Astrocyte (in vitro differentiated cells and primary cell): ENCODE measurements around the gene VPS13D. TPM values are rescaled to one million over a fixed set of nuclear protein-coding genes. Genes with fewer than 3 reads are reported as not detected.

ENCODE experiments used
- DNase-seq: peaks from one replicate; pipeline ENCODE4 v3.0.0-alpha.2; 2010; ENCODE audit warnings: low read depth
- FAIRE-seq: peaks from 2 replicates; lab custom pipeline; 2011; peaks lifted over from hg19 to GRCh38; lab: Jason Lieb, UNC
- H2AFZ ChIP-seq: 2 replicates; pipeline ENCODE4 v1.6.0; 2012; ENCODE audit warnings: low read depth, low read length, inconsistent platforms
- H3K27ac ChIP-seq: 2 replicates; pipeline ENCODE4 v1.5.1; 2011; ENCODE audit warnings: low read depth, low read length, inconsistent platforms
- H3K27me3 ChIP-seq: 2 replicates; pipeline ENCODE4 v1.6.0; 2011; ENCODE audit warnings: low read length, inconsistent platforms; ENCODE audit not compliant: insufficient read depth
- H3K36me3 ChIP-seq: 2 replicates; pipeline ENCODE4 v1.5.1; 2011; ENCODE audit warnings: low read length, inconsistent platforms; ENCODE audit not compliant: insufficient read depth
- H3K4me1 ChIP-seq: 2 replicates; pipeline ENCODE4 v1.5.1; 2011; ENCODE audit warnings: low read length, inconsistent platforms; ENCODE audit not compliant: insufficient read depth
- H3K4me2 ChIP-seq: 2 replicates; pipeline ENCODE4 v1.6.0; 2012; ENCODE audit warnings: low read length, inconsistent platforms
- H3K4me3 ChIP-seq: 2 replicates; pipeline ENCODE4 v1.5.1; 2011; ENCODE audit warnings: low read depth, mild to moderate bottlenecking, low read length, inconsistent platforms; ENCODE audit not compliant: insufficient read depth
- H3K79me2 ChIP-seq: 2 replicates; pipeline ENCODE4 v1.6.0; 2012; ENCODE audit warnings: mild to moderate bottlenecking, low read length, inconsistent platforms; ENCODE audit not compliant: insufficient read depth
- H3K9ac ChIP-seq: 2 replicates; pipeline ENCODE4 v1.6.0; 2012; ENCODE audit warnings: mild to moderate bottlenecking, low read length, inconsistent platforms
- H3K9me3 ChIP-seq: 2 replicates; pipeline ENCODE4 v1.5.1; 2012; ENCODE audit warnings: low read depth, mild to moderate bottlenecking, low read length, inconsistent platforms; ENCODE audit not compliant: insufficient read depth
- H4K20me1 ChIP-seq: 2 replicates; pipeline ENCODE4 v1.6.0; 2012; ENCODE audit warnings: low read length, inconsistent platforms; ENCODE audit not compliant: insufficient read depth
- H3K27ac Mint-ChIP-seq: one replicate; pipeline ENCODE4 v1.8.0; 2021; ENCODE audit warnings: mild to moderate bottlenecking, mixed read lengths; ENCODE audit not compliant: unreplicated experiment
- H3K27me3 Mint-ChIP-seq: one replicate; pipeline ENCODE4 v1.8.0; 2021; ENCODE audit warnings: low read depth, mixed read lengths; ENCODE audit not compliant: unreplicated experiment
- H3K36me3 Mint-ChIP-seq: one replicate; pipeline ENCODE4 v1.8.0; 2021; ENCODE audit warnings: low read depth, mixed read lengths; ENCODE audit not compliant: unreplicated experiment
- H3K4me1 Mint-ChIP-seq: one replicate; pipeline ENCODE4 v1.8.0; 2021; ENCODE audit warnings: low read depth, mixed read lengths; ENCODE audit not compliant: unreplicated experiment
- H3K4me3 Mint-ChIP-seq: one replicate; pipeline ENCODE4 v1.8.0; 2021; ENCODE audit warnings: mild to moderate bottlenecking, moderate library complexity, mixed read lengths; ENCODE audit not compliant: unreplicated experiment
- H3K9me3 Mint-ChIP-seq: one replicate; pipeline ENCODE4 v1.8.0; 2021; ENCODE audit warnings: mild to moderate bottlenecking, mixed read lengths; ENCODE audit not compliant: unreplicated experiment
- CTCF ChIP-seq: IDR thresholded peaks from 2 replicates; pipeline ENCODE4 v1.5.1; 2011; ENCODE audit warnings: low read depth, mild to moderate bottlenecking, inconsistent platforms, low read length, moderate library complexity; ENCODE audit not compliant: insufficient read depth
- EZH2 ChIP-seq: IDR thresholded peaks from 2 replicates; pipeline ENCODE4 v1.6.1; 2012; ENCODE audit warnings: mild to moderate bottlenecking, low read length, inconsistent platforms; ENCODE audit not compliant: insufficient read depth
- total RNA-seq: library from RNA; stranded (reverse); gene quantifications from 2 replicates; pipeline ENCODE4 v1.2.1, GENCODE V29; 2021

VPS13D gene
- total RNA-seq, 1 donor from 2014 or later: 25.9 TPM

DNA sequence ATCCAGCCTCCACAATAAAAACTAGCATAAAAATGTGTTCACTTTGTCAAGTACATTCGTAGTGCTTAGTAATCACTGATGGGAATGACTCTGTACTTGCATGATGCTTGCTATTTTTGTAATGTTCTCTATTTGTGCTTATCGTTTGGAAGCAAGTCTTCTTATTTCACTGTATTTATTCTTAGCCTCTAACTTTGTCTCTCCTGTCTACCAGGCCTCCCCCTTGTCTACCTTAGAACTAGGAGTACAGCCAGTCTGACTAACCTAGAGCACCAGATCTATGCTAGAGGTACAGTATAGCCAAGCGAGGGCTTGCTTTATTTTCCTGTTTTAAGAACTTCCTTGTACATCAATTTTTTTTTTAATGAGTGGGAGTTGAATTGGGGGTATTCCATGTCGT, 108.2 kb downstream of the VPS13D start:
- no peaks in the 10 kb centered on the region for H3K27me3 Mint-ChIP-seq
- no peaks in the 10 kb centered on the region for H3K79me2 ChIP-seq
- H3K4me3 ChIP-seq: no peak overlapping the region
- no peak overlapping the region for H3K4me3 Mint-ChIP-seq
- no peak overlapping the region for H3K27ac ChIP-seq
- H3K36me3 Mint-ChIP-seq: peaks cover 20% of the 10 kb centered on the region
- no peak overlapping the region for H3K4me2 ChIP-seq
- no peaks in the 10 kb centered on the region for H3K27me3 ChIP-seq
- H3K4me1 Mint-ChIP-seq: peaks cover 11% of the 10 kb centered on the region
- no peak for DNase-seq
- no peak overlapping the region for H3K27ac Mint-ChIP-seq
- no peak overlapping the region for H3K9ac ChIP-seq
- peaks cover 8% of the 10 kb centered on the region for H3K36me3 ChIP-seq
- H3K4me1 ChIP-seq: no peaks in the 10 kb centered on the region
- H2AFZ ChIP-seq: no peak overlapping the region
- no peaks in the 10 kb centered on the region for H4K20me1 ChIP-seq
- FAIRE-seq: no peak
- no peaks in the 10 kb centered on the region for H3K9me3 Mint-ChIP-seq
- H3K9me3 ChIP-seq: no peaks in the 10 kb centered on the region
- no peak for TF ChIP-seq CTCF
- no peak for TF ChIP-seq EZH2

GRCh38 chr1:12338823-12339222, 109.0 kb downstream of the VPS13D start:
- no peak overlapping the region for H3K9ac ChIP-seq
- no peaks in the 10 kb centered on the region for H3K4me1 ChIP-seq
- H3K27ac Mint-ChIP-seq: no peak overlapping the region
- H3K4me3 Mint-ChIP-seq: no peak overlapping the region
- no peaks in the 10 kb centered on the region for H3K27me3 Mint-ChIP-seq
- FAIRE-seq (no peak), DNase-seq (no peak)
- no peak overlapping the region for H3K4me2 ChIP-seq
- no peak overlapping the region for H3K27ac ChIP-seq
- no peaks in the 10 kb centered on the region for H4K20me1 ChIP-seq
- no peak overlapping the region for H2AFZ ChIP-seq
- H3K4me1 Mint-ChIP-seq: peaks cover 11% of the 10 kb centered on the region
- H3K79me2 ChIP-seq: no peaks in the 10 kb centered on the region
- no peaks in the 10 kb centered on the region for H3K27me3 ChIP-seq
- no peaks in the 10 kb centered on the region for H3K9me3 ChIP-seq
- no peaks in the 10 kb centered on the region for H3K9me3 Mint-ChIP-seq
- peaks cover 17% of the 10 kb centered on the region for H3K36me3 Mint-ChIP-seq
- H3K36me3 ChIP-seq: peaks cover 1% of the 10 kb centered on the region
- no peak for TF ChIP-seq CTCF
- no peak for TF ChIP-seq EZH2
- H3K4me3 ChIP-seq: no peak overlapping the region

- no peak overlapping the region for H3K4me3 ChIP-seq
- H3K27ac ChIP-seq: no peak overlapping the region
- H3K9me3 ChIP-seq: no peaks in the 10 kb centered on the region
- no peak overlapping the region for H3K4me3 Mint-ChIP-seq
- no peak overlapping the region for H3K4me2 ChIP-seq
- no peaks in the 10 kb centered on the region for H3K36me3 ChIP-seq
- no peaks in the 10 kb centered on the region for H3K9me3 Mint-ChIP-seq
- no peaks in the 10 kb centered on the region for H4K20me1 ChIP-seq
- no peaks in the 10 kb centered on the region for H3K27me3 ChIP-seq
- TF ChIP-seq CTCF: peak; percentile 14
- no peak for TF ChIP-seq EZH2
- DNase-seq (no peak), FAIRE-seq (no peak)
- no peaks in the 10 kb centered on the region for H3K79me2 ChIP-seq
- no peak overlapping the region for H3K27ac Mint-ChIP-seq
- H2AFZ ChIP-seq: no peak overlapping the region
- no peaks in the 10 kb centered on the region for H3K4me1 ChIP-seq
- H3K27me3 Mint-ChIP-seq: no peaks in the 10 kb centered on the region
- H3K4me1 Mint-ChIP-seq: peaks cover 11% of the 10 kb centered on the region
- H3K36me3 Mint-ChIP-seq: peaks cover 13% of the 10 kb centered on the region
- no peak overlapping the region for H3K9ac ChIP-seq
Observed at GRCh38 chr1:12339396-12339795, 109.6 kb downstream of the VPS13D start.
